Right lung (tissue), 5 donors: Measurements from ENCODE around the gene ABI3. TPM values are rescaled to one million over a fixed set of nuclear protein-coding genes. Genes with fewer than 3 reads are reported as not detected.

Experiments used
- DNase-seq, 2 donors: peaks; one replicate each; pipeline ENCODE4 v3.0.0-alpha.2; 2013
- polyA plus RNA-seq, 5 donors: library from polyadenylated mRNA; unstranded; fragments of 120-200 nt; gene quantifications; one replicate each; pipeline versions ENCODE4 v1.2.1 to v1.2.3, GENCODE V29; 2013; ENCODE audit warnings: inconsistent platforms in 1 of 5, low replicate concordance in 1 of 5; ENCODE audit not compliant: insufficient read length in 5 of 5, insufficient read depth in 1 of 5

ABI3 gene
- polyA plus RNA-seq, 5 donors: 6.0 to 12.2 (median 8.0) TPM

- no peak for DNase-seq
Observed at GRCh38 chr17:49224198-49224996, 13.9 kb downstream of the ABI3 start.

GRCh38 chr17:49224997-49225337, 14.5 kb downstream of the ABI3 start:
- no peak for DNase-seq

- no peak for DNase-seq
Observed at GRCh38 chr17:49225554-49226236, 15.2 kb downstream of the ABI3 start.

GRCh38 chr17:49226771-49227435, 16.4 kb downstream of the ABI3 start:
- DNase-seq: no peak

- DNase-seq: peak in 1 of 2 donors; percentile 37
Observed at GRCh38 chr17:49227436-49228261, 17.1 kb downstream of the ABI3 start.

- DNase-seq: no peak
Observed at GRCh38 chr17:49229076-49229804, 18.7 kb downstream of the ABI3 start.

- DNase-seq: no peak
Observed at GRCh38 chr17:49229805-49230600, 19.5 kb downstream of the ABI3 start.

- peak; percentile 75 to 81 for DNase-seq
Observed at GRCh38 chr17:49230636-49231562, 20.4 kb downstream of the ABI3 start, which contains the start of gene PHOSPHO1. Gene PHOSPHO1, minus strand, starts transcription at chr17:49230787. Its CDS starts 4,096 bp downstream, at chr17:49226691.

GRCh38 chr17:49231563-49231894, 21.0 kb downstream of the ABI3 start:
- DNase-seq: no peak

- no peak for DNase-seq
Observed at GRCh38 chr17:49234509-49235080, 24.1 kb downstream of the ABI3 start.

- no peak for DNase-seq
Observed at GRCh38 chr17:49235896-49236295, 25.4 kb downstream of the ABI3 start.

- DNase-seq: no peak
Observed at GRCh38 chr17:49239963-49240362, 29.5 kb downstream of the ABI3 start.

- no peak for DNase-seq
Observed at GRCh38 chr17:49240619-49241018, 30.1 kb downstream of the ABI3 start.

- DNase-seq: no peak
Observed at GRCh38 chr17:49241040-49241439, 30.5 kb downstream of the ABI3 start.

- no peak for DNase-seq
Observed at GRCh38 chr17:49241692-49242397, 31.3 kb downstream of the ABI3 start.

GRCh38 chr17:49242813-49243212, 32.3 kb downstream of the ABI3 start:
- no peak for DNase-seq

- no peak for DNase-seq
Observed at GRCh38 chr17:49244839-49245238, 34.3 kb downstream of the ABI3 start.

GRCh38 chr17:49247944-49248343, 37.4 kb downstream of the ABI3 start:
- no peak for DNase-seq
